HepG2 (cell line): Measurements from ENCODE around the gene DDX10. TPM values are rescaled to one million over a fixed set of nuclear protein-coding genes. Genes with fewer than 3 reads are reported as not detected.

ENCODE experiments used
- HNF4A ChIP-seq: sonication (generic); formaldehyde crosslinking; IDR thresholded peaks from 2 replicates; pipeline ENCODE4 v1.4.0; 2020; ENCODE audit warnings: missing genetic modification reagents
- JDP2 ChIP-seq: sonication (generic); formaldehyde crosslinking; IDR thresholded peaks from 2 replicates; pipeline ENCODE4 v1.8.1; 2022; ENCODE audit warnings: missing genetic modification reagents, borderline replicate concordance
- KLF16 ChIP-seq, 2 experiments: sonication (generic) in 1 of 2; formaldehyde crosslinking in 1 of 2; IDR thresholded peaks; 2 replicates each; pipeline versions ENCODE4 v1.6.1 to v1.8.0; 2016 to 2023; ENCODE audit warnings: missing genetic modification reagents in 2 of 2, missing compliant biosample characterization in 1 of 2
- NFYC ChIP-seq: IDR thresholded peaks from 2 replicates; pipeline ENCODE4 v1.6.1; 2016; ENCODE audit warnings: missing genetic modification reagents, missing compliant biosample characterization
- NR2F1 ChIP-seq, 2 experiments: fragments of 450-650 bp in 1 of 2; formaldehyde crosslinking in 1 of 2; IDR thresholded peaks; 2 replicates each; pipeline versions ENCODE4 v1.5.0 to v1.6.1; 2016 to 2020; ENCODE audit warnings: mild to moderate bottlenecking in 1 of 2, missing compliant biosample characterization in 1 of 2, missing genetic modification reagents in 1 of 2, moderate library complexity in 1 of 2
- PPARG ChIP-seq: conservative IDR thresholded peaks from 2 replicates; pipeline ENCODE4 v1.6.1; 2016; ENCODE audit warnings: missing biosample characterization, missing genetic modification reagents
- RARA ChIP-seq: IDR thresholded peaks from 2 replicates; pipeline ENCODE4 v1.6.1; 2016; ENCODE audit warnings: missing genetic modification reagents, missing compliant biosample characterization
- SOX13 ChIP-seq, 3 experiments: fragments of 450-650 bp in 1 of 3; sonication (generic) in 1 of 3; formaldehyde crosslinking in 1 of 3; IDR thresholded peaks in 2 of 3; conservative IDR thresholded peaks in 1 of 3; 2 replicates each; pipeline versions ENCODE4 v1.5.0 to v1.6.1; 2016 to 2020; ENCODE audit warnings: antibody characterized with exemption in 1 of 3, mild to moderate bottlenecking in 1 of 3, missing compliant biosample characterization in 1 of 3, missing genetic modification reagents in 1 of 3, moderate library complexity in 1 of 3
- ZFP90 ChIP-seq: sonication (generic); formaldehyde crosslinking; IDR thresholded peaks from 2 replicates; pipeline ENCODE4 v1.8.0; 2022; ENCODE audit warnings: missing genetic modification reagents, mild to moderate bottlenecking, inconsistent platforms, borderline replicate concordance
- ZKSCAN8 ChIP-seq: IDR thresholded peaks from 2 replicates; pipeline ENCODE4 v1.6.1; 2016; ENCODE audit warnings: borderline replicate concordance, missing genetic modification reagents, missing compliant biosample characterization
- ZNF124 ChIP-seq: sonication (generic); formaldehyde crosslinking; IDR thresholded peaks from 2 replicates; pipeline ENCODE4 v1.4.0; 2020; ENCODE audit warnings: missing genetic modification reagents
- ZNF253 ChIP-seq: sonication (generic); formaldehyde crosslinking; IDR thresholded peaks from 2 replicates; pipeline ENCODE4 v1.8.0; 2022; ENCODE audit warnings: mild to moderate bottlenecking, missing genetic modification reagents, borderline replicate concordance
- ZNF282 ChIP-seq: fragments of 450-650 bp; IDR thresholded peaks from 2 replicates; pipeline ENCODE4 v1.6.1; 2018; ENCODE audit not compliant: partially characterized antibody
- ZNF337 ChIP-seq: sonication (generic); formaldehyde crosslinking; IDR thresholded peaks from 2 replicates; pipeline ENCODE4 v1.5.1; 2020; ENCODE audit warnings: missing genetic modification reagents, low read depth, mild to moderate bottlenecking, borderline replicate concordance
- ZNF501 ChIP-seq: sonication (generic); formaldehyde crosslinking; IDR thresholded peaks from 2 replicates; pipeline ENCODE4 v1.5.1; 2020; ENCODE audit warnings: mild to moderate bottlenecking, moderate library complexity, missing genetic modification reagents
- ZNF589 ChIP-seq: sonication (generic); formaldehyde crosslinking; conservative IDR thresholded peaks from 2 replicates; pipeline ENCODE4 v1.8.0; 2022; ENCODE audit warnings: mild to moderate bottlenecking, moderate library complexity, missing genetic modification reagents
- ZNF792 ChIP-seq: IDR thresholded peaks from 2 replicates; pipeline ENCODE4 v1.6.1; 2016
- polyA plus RNA-seq, 8 experiments: library from polyadenylated mRNA; depleted of rRNA in 3 of 8; stranded (reverse) in 7 of 8; unstranded in 1 of 8; fragments of >200 nt; fragmentation: Illumina TruSeq in 4 of 8; extraction: Trizol in 4 of 8; gene quantifications; 2 replicates each; pipeline versions ENCODE4 v1.2.1 to v1.2.3, GENCODE V29; 2011 to 2016; ENCODE audit warnings: low read depth in 4 of 8, missing spikeins in 1 of 8, mixed read lengths in 1 of 8; ENCODE audit not compliant: insufficient read depth in 1 of 8
- total RNA-seq, 5 experiments: library from RNA; depleted of rRNA; stranded (reverse); fragments of >200 nt; fragmentation: Illumina TruSeq; extraction: Trizol; gene quantifications; 2 replicates each; pipeline ENCODE4 v1.2.3, GENCODE V29; 2016; ENCODE audit warnings: low read depth in 1 of 5
- TF ChIP-seq, protein P1 (sequence below): sonication (generic); formaldehyde crosslinking; IDR thresholded peaks from 2 replicates; pipeline ENCODE4 v1.5.0; 2020; ENCODE audit warnings: missing genetic modification reagents
- TF ChIP-seq, protein P2 (sequence below): conservative IDR thresholded peaks from 2 replicates; pipeline ENCODE4 v1.6.1; 2018; ENCODE audit warnings: missing genetic modification reagents
- TF ChIP-seq, protein P3 (sequence below): sonication (generic); formaldehyde crosslinking; IDR thresholded peaks from 2 replicates; pipeline ENCODE4 v1.4.0; 2020; ENCODE audit warnings: mild to moderate bottlenecking, missing genetic modification reagents
- TF ChIP-seq, protein P4 (sequence below): sonication (generic); formaldehyde crosslinking; conservative IDR thresholded peaks from 2 replicates; pipeline ENCODE4 v1.4.0; 2020; ENCODE audit warnings: missing genetic modification reagents
- TF ChIP-seq, protein P5 (sequence below): sonication (generic); formaldehyde crosslinking; IDR thresholded peaks from 2 replicates; pipeline ENCODE4 v1.8.0; 2022; ENCODE audit warnings: missing genetic modification reagents, mild to moderate bottlenecking, borderline replicate concordance

The DDX10 gene
- total and polyA plus RNA-seq, 2 of the 13 experiments (the other 11 are each of a cell fraction or from before 2014, with no cell fraction given) = 17.0 to 32.0 TPM

DNA sequence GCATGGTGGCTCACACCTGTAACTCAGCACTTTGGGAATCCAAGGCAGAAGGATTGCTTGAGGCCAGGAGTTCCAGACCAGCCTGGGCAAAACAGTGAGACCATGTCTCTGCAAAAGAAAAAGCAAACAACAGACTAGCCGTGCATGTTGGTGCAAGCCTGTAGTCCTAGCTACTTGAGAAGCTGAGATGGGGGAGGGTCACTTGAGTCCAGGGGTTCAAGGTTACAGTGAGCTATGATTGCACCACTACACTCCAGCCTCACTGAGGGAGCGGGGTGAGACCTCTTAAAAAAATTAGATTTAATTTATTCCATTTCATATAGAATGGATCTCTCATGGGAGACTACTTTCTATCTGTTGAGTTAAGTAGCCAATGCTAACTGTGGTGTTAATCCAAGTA is 50.4 kb downstream of the DDX10 start (continued):
- TF ChIP-seq, protein P1, sequence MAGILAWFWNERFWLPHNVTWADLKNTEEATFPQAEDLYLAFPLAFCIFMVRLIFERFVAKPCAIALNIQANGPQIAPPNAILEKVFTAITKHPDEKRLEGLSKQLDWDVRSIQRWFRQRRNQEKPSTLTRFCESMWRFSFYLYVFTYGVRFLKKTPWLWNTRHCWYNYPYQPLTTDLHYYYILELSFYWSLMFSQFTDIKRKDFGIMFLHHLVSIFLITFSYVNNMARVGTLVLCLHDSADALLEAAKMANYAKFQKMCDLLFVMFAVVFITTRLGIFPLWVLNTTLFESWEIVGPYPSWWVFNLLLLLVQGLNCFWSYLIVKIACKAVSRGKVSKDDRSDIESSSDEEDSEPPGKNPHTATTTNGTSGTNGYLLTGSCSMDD (CRISPR knock-in tag) = no peak
- no peak for TF ChIP-seq ZNF124 (CRISPR knock-in tag)
- TF ChIP-seq NR2F1 (CRISPR knock-in tag; IDR thresholded peaks at IDR 0.05) = no peak
- TF ChIP-seq, protein P2, sequence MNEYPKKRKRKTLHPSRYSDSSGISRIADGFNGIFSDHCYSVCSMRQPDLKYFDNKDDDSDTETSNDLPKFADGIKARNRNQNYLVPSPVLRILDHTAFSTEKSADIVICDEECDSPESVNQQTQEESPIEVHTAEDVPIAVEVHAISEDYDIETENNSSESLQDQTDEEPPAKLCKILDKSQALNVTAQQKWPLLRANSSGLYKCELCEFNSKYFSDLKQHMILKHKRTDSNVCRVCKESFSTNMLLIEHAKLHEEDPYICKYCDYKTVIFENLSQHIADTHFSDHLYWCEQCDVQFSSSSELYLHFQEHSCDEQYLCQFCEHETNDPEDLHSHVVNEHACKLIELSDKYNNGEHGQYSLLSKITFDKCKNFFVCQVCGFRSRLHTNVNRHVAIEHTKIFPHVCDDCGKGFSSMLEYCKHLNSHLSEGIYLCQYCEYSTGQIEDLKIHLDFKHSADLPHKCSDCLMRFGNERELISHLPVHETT (CRISPR knock-in tag) = no peak
- TF ChIP-seq, protein P3, sequence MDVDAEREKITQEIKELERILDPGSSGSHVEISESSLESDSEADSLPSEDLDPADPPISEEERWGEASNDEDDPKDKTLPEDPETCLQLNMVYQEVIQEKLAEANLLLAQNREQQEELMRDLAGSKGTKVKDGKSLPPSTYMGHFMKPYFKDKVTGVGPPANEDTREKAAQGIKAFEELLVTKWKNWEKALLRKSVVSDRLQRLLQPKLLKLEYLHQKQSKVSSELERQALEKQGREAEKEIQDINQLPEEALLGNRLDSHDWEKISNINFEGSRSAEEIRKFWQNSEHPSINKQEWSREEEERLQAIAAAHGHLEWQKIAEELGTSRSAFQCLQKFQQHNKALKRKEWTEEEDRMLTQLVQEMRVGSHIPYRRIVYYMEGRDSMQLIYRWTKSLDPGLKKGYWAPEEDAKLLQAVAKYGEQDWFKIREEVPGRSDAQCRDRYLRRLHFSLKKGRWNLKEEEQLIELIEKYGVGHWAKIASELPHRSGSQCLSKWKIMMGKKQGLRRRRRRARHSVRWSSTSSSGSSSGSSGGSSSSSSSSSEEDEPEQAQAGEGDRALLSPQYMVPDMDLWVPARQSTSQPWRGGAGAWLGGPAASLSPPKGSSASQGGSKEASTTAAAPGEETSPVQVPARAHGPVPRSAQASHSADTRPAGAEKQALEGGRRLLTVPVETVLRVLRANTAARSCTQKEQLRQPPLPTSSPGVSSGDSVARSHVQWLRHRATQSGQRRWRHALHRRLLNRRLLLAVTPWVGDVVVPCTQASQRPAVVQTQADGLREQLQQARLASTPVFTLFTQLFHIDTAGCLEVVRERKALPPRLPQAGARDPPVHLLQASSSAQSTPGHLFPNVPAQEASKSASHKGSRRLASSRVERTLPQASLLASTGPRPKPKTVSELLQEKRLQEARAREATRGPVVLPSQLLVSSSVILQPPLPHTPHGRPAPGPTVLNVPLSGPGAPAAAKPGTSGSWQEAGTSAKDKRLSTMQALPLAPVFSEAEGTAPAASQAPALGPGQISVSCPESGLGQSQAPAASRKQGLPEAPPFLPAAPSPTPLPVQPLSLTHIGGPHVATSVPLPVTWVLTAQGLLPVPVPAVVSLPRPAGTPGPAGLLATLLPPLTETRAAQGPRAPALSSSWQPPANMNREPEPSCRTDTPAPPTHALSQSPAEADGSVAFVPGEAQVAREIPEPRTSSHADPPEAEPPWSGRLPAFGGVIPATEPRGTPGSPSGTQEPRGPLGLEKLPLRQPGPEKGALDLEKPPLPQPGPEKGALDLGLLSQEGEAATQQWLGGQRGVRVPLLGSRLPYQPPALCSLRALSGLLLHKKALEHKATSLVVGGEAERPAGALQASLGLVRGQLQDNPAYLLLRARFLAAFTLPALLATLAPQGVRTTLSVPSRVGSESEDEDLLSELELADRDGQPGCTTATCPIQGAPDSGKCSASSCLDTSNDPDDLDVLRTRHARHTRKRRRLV (CRISPR knock-in tag) = no peak
- TF ChIP-seq HNF4A (CRISPR knock-in tag) = peak; percentile 78
- TF ChIP-seq, protein P4, sequence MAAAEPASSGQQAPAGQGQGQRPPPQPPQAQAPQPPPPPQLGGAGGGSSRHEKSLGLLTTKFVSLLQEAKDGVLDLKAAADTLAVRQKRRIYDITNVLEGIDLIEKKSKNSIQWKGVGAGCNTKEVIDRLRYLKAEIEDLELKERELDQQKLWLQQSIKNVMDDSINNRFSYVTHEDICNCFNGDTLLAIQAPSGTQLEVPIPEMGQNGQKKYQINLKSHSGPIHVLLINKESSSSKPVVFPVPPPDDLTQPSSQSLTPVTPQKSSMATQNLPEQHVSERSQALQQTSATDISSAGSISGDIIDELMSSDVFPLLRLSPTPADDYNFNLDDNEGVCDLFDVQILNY = no peak
- no peak for TF ChIP-seq ZNF792
- TF ChIP-seq SOX13 (IDR thresholded peaks at IDR 0.05) = no peak
- 0 out of 4 replicates have a peak, but pooled peaks of 1 of the 2 experiments have one; percentile 7 for TF ChIP-seq SOX13 (CRISPR knock-in tag; conservative IDR thresholded peaks at IDR 0.05 in 1 of 2, IDR thresholded peaks at IDR 0.05 in 1 of 2)
- TF ChIP-seq ZNF253 (CRISPR knock-in tag) = no peak
- no peak for TF ChIP-seq NFYC (CRISPR knock-in tag)
- TF ChIP-seq ZNF337 = no peak
- 0 out of 2 replicates have a peak, but pooled peaks have one; percentile 9 for TF ChIP-seq RARA (CRISPR knock-in tag)
- TF ChIP-seq ZNF501 (CRISPR knock-in tag) = no peak
- TF ChIP-seq PPARG = no peak
- no peak for TF ChIP-seq KLF16 (CRISPR knock-in tag; IDR thresholded peaks at IDR 0.05)
- TF ChIP-seq JDP2 (CRISPR knock-in tag) = no peak
- TF ChIP-seq ZNF589 (CRISPR knock-in tag) = no peak
- TF ChIP-seq, protein P5, sequence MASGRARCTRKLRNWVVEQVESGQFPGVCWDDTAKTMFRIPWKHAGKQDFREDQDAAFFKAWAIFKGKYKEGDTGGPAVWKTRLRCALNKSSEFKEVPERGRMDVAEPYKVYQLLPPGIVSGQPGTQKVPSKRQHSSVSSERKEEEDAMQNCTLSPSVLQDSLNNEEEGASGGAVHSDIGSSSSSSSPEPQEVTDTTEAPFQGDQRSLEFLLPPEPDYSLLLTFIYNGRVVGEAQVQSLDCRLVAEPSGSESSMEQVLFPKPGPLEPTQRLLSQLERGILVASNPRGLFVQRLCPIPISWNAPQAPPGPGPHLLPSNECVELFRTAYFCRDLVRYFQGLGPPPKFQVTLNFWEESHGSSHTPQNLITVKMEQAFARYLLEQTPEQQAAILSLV (CRISPR knock-in tag) = no peak
- no peak for TF ChIP-seq ZNF282
- TF ChIP-seq ZKSCAN8 (CRISPR knock-in tag) = no peak
- TF ChIP-seq ZFP90 (CRISPR knock-in tag) = no peak
